WI38 (cell line): Measurements from ENCODE around the gene DOP1B.

Experiments
- H3K4me3 ChIP-seq: 2 replicates; pipeline ENCODE4 v1.5.1; 2011; ENCODE audit warnings: low read depth, mild to moderate bottlenecking, control low read depth, low read length
- TF ChIP-seq, protein P1 (sequence below): IDR thresholded peaks from 2 replicates; pipeline ENCODE4 v1.5.1; 2012; ENCODE audit warnings: low read depth, mild to moderate bottlenecking, control low read depth, low read length

The DOP1B gene

DNA sequence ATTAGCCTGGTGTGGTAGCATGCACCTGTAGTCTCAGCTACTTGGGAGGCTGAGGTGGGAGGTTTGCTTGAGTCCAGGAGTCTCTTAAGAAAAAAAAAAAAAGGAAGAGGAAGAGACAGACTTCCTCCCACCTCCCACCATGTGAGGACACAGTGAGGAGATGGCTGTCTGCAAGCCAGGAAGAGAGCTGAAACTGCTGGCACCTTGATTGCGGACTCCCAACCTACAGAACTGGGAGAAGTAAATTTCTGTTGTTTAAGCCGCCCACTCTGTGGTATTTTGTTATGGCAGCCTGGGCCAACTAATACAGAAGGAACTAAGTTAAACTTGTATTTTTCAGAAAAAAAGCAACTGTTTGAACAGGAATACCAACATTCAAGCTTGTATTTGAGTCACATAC, 21.7 kb downstream of the DOP1B start:
- TF ChIP-seq, protein P1, sequence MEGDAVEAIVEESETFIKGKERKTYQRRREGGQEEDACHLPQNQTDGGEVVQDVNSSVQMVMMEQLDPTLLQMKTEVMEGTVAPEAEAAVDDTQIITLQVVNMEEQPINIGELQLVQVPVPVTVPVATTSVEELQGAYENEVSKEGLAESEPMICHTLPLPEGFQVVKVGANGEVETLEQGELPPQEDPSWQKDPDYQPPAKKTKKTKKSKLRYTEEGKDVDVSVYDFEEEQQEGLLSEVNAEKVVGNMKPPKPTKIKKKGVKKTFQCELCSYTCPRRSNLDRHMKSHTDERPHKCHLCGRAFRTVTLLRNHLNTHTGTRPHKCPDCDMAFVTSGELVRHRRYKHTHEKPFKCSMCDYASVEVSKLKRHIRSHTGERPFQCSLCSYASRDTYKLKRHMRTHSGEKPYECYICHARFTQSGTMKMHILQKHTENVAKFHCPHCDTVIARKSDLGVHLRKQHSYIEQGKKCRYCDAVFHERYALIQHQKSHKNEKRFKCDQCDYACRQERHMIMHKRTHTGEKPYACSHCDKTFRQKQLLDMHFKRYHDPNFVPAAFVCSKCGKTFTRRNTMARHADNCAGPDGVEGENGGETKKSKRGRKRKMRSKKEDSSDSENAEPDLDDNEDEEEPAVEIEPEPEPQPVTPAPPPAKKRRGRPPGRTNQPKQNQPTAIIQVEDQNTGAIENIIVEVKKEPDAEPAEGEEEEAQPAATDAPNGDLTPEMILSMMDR = no peak
- H3K4me3 ChIP-seq = no peak overlapping the region

DNA sequence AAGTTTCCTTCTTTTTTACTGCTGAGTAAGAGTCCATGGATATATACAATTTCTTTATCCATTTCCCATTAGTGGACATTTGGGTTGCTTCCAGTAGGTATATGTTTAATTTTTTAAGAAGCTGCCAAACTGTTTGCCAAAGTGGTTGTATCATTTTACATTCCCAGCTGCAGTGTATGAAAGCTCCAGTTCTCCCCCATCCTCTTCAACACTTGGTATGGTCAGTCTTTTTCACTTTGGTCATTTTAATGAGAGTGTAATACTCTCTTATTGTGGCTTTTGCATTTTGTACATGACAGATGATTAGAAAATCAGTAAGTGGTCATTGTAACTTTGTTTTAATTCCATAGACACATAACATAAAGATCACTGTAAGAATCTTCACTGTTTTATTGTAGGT, 22.5 kb downstream of the DOP1B start:
- no peak overlapping the region for H3K4me3 ChIP-seq
- TF ChIP-seq, protein P1 = no peak

DNA sequence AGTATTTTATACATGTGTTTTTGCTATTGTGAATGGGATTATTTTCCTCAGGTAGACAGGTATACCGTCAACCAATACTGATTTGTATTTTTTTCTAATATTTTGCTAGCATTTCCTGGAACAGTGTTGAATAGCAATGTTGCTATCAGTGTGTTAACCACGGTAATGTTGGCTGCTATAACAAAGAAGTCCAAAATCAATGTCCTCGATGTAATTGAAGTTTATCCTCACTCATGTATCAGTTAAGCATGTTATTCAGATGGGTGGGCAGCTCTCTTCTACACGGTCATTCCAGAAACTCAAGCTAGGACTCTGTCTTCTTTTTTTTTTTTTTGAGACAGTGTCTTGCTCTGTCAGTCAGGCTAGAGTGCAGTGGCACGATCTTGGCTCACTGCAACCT, 24.3 kb downstream of the DOP1B start:
- TF ChIP-seq, protein P1 = no peak
- H3K4me3 ChIP-seq = no peak overlapping the region

DNA sequence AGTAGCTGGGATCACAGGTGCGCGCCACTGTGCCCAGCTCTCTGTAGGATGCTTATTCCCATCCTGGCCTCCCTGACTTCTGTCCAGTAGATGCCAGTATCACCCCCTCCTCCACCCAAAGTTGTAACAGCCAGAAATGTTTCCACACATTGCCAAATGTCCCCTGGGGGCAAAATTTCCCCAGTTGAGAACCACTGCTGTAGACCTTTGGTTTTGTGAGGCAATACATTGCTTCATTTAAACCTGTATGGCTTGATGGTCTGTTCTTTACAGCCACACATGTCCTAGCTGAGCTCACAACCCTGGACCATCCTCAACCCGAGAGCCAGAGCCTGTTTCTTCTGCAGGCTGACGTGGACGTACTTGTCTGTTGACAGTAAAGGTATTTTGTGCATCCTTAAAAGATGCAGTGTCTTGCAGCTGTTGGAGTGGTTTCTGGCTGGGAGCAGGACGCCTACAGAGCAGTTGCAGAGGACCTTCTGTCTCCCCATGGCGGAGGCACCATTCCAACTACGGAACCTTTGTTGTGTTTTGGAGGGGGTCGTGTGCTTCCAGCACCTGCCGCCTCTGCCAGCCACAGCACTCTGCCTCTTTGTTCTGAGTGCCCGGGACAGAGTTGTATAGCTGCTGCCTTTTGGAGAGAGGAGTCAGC, 26.6 kb downstream of the DOP1B start:
- TF ChIP-seq, protein P1 = no peak
- H3K4me3 ChIP-seq = no peak overlapping the region

DNA sequence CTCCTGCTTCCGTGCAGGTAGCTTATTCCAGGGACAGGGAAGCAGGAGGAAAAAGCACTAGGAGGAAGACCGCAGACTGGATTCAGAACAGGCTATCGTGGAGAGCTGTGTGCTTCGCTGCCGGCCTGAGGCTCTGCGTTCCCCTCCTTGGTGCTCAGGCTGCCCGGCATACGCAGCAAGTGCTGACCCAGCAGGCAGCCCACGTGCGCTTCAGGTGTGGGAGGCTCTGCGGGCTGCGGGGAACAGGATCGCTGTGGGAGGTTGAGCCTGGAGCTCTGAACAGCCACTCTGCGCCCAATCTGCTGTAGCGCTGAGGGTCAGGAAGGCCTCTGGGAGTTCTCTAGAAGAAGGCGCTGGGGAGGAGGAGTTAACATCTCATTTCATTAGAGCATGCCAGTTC, 27.9 kb downstream of the DOP1B start:
- no peak overlapping the region for H3K4me3 ChIP-seq
- TF ChIP-seq, protein P1 = no peak

DNA sequence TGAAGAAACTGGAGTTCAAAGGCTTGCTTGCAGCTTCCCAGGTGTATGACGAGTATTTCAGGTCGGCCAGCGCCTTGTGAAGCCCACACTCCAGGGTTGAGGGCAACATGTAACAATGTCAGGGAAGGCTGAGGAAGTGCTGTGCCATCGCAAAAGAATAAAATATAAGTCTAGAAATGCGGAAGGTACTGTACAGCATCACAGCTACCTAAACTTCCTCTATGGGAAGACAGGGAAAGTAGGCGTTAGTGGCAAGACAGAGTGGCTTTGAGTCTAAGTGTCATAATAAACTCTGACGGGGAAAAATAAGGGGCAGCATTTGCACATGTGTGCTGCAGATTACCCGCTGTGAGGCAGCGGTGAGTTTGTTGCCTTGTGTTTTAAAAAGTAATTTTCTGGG, 28.9 kb downstream of the DOP1B start:
- TF ChIP-seq, protein P1 = no peak
- H3K4me3 ChIP-seq = no peak overlapping the region

DNA sequence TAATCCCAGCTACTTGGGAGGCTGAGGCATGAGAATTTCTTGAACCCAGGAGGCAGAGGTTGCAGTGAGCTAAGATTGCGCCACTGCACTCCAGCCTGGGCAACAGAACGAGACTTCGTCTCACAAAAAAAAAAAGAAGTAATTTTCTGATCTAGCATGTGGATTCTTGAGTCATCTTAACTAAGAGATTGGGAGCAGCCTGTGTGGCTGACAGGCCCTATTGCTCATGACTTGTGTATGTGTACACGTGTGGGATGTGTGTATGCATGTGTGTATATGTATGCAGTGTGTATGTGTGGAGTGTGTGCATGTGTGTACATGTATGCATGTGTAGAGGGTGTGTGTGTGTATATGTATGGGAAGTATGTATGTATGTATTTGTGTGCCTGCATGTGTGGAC, 29.5 kb downstream of the DOP1B start:
- H3K4me3 ChIP-seq = no peak overlapping the region
- TF ChIP-seq, protein P1 = no peak
